ENCODE data around the gene SCD. TPM values are rescaled to one million over a fixed set of nuclear protein-coding genes. Genes with fewer than 3 reads are reported as not detected.

SCD gene
- total and polyA plus RNA-seq, 4 donors: 43.4 to 1,255 (median 234) TPM

- Histone ChIP-seq H3K9me3 (ENCODE audit: control insufficient read depth in 4 of 4, low read length in 3 of 4) (no peaks in the 10 kb centered on the region), H3K36me3 (ENCODE audit: control insufficient read depth in 4 of 4, insufficient read depth in 3 of 4, low read depth in 1 of 4, low read length in 3 of 4) (peaks cover 3 to 41% (median 38%) of the 10 kb centered on the region in 4 donors), H3K4me1 (ENCODE audit: control insufficient read depth in 4 of 4, insufficient read depth in 4 of 4, low read length in 3 of 4) (peaks cover 15 to 59% (median 36%) of the 10 kb centered on the region in 4 donors), H3K27ac (ENCODE audit: low read depth in 1 of 2, low read length in 2 of 2) (no peak overlapping the region), H3K27me3 (ENCODE audit: control insufficient read depth in 4 of 4, insufficient read depth in 4 of 4, low read length in 3 of 4) (no peaks in the 10 kb centered on the region), H3K4me3 (ENCODE audit: low read depth in 1 of 3, low read length in 3 of 3) (no peak overlapping the region), H3K9ac (ENCODE audit: low read depth in 1 of 2, low read length in 2 of 2) (no peak overlapping the region)
- DNase-seq (ENCODE audit: low spot score): no peak
- TF ChIP-seq REST (IDR thresholded peaks at IDR 0.05): no peak
- no peak for TF ChIP-seq SP1 (IDR thresholded peaks at IDR 0.05)
- no peak for TF ChIP-seq EGR1 (IDR thresholded peaks at IDR 0.05; ENCODE audit: low read depth in 2 of 2)
- TF ChIP-seq GABPA (IDR thresholded peaks at IDR 0.05 in 1 of 2, conservative IDR thresholded peaks at IDR 0.05 in 1 of 2): no peak
- no peak for TF ChIP-seq RAD21 (IDR thresholded peaks at IDR 0.05)
- TF ChIP-seq FOXA2 (IDR thresholded peaks at IDR 0.05): no peak
- no peak for TF ChIP-seq ATF3 (IDR thresholded peaks at IDR 0.05)
- no peak for TF ChIP-seq CTCF (IDR thresholded peaks at IDR 0.05; ENCODE audit: low read depth, low read length, missing input control)
- TF ChIP-seq NR2F2 (IDR thresholded peaks at IDR 0.05): no peak
- TF ChIP-seq HNF4A (conservative IDR thresholded peaks at IDR 0.05): no peak
- no peak for TF ChIP-seq FOXA1 (IDR thresholded peaks at IDR 0.05)
- TF ChIP-seq MAX (IDR thresholded peaks at IDR 0.05): no peak
- 75% methylated on average over 4 of the region's 4 CpGs for WGBS
These were observed 8.1 kb downstream of the SCD start for GRCh38 chr10:100355086-100355485.

- DNase-seq (ENCODE audit: low spot score): no peak
- no peaks in the 10 kb centered on the region for H3K9me3 ChIP-seq (ENCODE audit: control insufficient read depth in 4 of 4, low read length in 3 of 4)
- H3K36me3 ChIP-seq (ENCODE audit: control insufficient read depth in 4 of 4, insufficient read depth in 3 of 4, low read depth in 1 of 4, low read length in 3 of 4): peaks cover 3 to 41% (median 36%) of the 10 kb centered on the region in 4 donors
- no peak overlapping the region for H3K9ac ChIP-seq (ENCODE audit: low read depth in 1 of 2, low read length in 2 of 2)
- peaks cover 9 to 57% (median 29%) of the 10 kb centered on the region in 4 donors for H3K4me1 ChIP-seq (ENCODE audit: control insufficient read depth in 4 of 4, insufficient read depth in 4 of 4, low read length in 3 of 4)
- TF ChIP-seq ATF3 (IDR thresholded peaks at IDR 0.05): no peak
- TF ChIP-seq YY1 (IDR thresholded peaks at IDR 0.05): no peak
- no peak for TF ChIP-seq ZBTB33 (IDR thresholded peaks at IDR 0.05)
- TF ChIP-seq TAF1 (conservative IDR thresholded peaks at IDR 0.05): no peak
- TF ChIP-seq HNF4G (IDR thresholded peaks at IDR 0.05): no peak
- no peak for TF ChIP-seq HNF4A (conservative IDR thresholded peaks at IDR 0.05)
- no peak for TF ChIP-seq REST (IDR thresholded peaks at IDR 0.05)
- H3K4me3 ChIP-seq (ENCODE audit: low read depth in 1 of 3, low read length in 3 of 3): no peak overlapping the region
- no peak overlapping the region for H3K27ac ChIP-seq (ENCODE audit: low read depth in 1 of 2, low read length in 2 of 2)
- WGBS: 92% methylated on average over 14 of the region's 14 CpGs
- H3K27me3 ChIP-seq (ENCODE audit: control insufficient read depth in 4 of 4, insufficient read depth in 4 of 4, low read length in 3 of 4): no peaks in the 10 kb centered on the region
These were observed 9.3 kb downstream of the SCD start for GRCh38 chr10:100356067-100357017.
